T-helper 9 cell (primary cell): ENCODE results near the gene OSBPL6.
"Not testable (repeated sequence)": the region's sequence is repeated elsewhere in the genome, so short reads cannot be mapped to it uniquely, and the experiment has no call there.

Experiments
- DNase-seq: peaks from one replicate; pipeline ENCODE4 v3.0.0-alpha.2; 2020

OSBPL6 gene

DNA sequence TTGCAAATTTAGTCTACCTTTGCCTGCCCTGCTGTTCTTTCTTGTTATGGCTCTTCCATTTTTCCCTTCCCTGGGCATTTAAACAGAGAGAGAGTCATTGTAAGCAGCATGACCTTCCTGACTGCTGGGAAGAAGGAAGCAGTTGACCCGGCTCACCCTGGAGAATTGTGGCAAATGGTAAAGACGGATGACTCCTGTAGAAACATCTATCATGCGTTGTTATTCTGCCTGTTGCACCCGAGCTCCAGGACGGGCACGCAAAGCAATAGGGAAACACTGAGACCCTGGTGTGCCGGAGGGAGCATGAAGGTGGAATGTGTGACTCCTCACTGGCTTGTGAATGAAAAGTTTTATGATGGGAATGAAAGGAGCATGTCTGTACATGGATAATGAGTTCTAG, 113.3 kb downstream of the OSBPL6 start:
- DNase-seq: no peak

DNA sequence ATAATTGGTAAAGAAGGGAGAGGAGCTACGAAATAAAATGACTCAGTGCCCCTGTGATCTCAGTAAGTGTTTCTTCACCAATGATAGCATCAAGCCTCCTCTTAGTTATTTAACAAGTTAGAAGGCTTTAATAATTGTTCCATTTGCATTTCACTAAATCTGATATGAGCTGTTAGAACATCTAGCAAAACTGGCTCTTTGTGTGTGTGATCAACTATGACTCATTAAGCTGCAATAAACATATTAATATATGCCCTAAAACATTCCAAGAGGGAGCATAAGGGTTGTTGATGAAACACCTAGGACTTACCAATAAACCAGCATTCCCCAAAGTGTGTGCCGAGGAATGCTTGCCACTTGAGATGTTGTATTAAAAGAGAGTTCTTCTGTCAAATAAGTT, 115.2 kb downstream of the OSBPL6 start:
- DNase-seq: no peak

GRCh38 chr2:178315078-178315477, 120.8 kb downstream of the OSBPL6 start:
- no peak for DNase-seq

DNA sequence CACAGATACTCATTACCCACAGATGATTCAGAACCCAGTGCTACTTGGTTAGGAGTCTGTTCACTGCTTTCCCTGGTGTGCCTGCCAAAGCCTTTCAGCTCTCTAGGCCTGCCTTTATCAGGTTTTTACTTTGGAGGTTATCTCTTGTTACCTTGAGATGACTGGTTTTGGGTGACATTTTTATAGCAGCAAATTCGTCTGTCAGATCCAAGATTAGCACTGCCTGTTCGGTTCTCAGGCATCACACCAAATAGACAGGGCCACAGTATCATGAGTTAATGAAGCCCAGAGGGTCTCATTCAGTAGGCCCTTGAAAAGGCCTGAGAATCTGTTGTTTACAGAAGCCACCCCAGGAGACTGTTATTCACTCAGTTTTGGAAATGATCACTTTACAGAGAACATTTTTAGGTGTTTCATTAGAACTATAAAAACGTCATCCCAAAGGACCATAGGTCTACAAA, 121.2 kb downstream of the OSBPL6 start:
- no peak for DNase-seq

- DNase-seq: no peak
Measured at GRCh38 chr2:178317811-178318210, 123.5 kb downstream of the OSBPL6 start.

DNA sequence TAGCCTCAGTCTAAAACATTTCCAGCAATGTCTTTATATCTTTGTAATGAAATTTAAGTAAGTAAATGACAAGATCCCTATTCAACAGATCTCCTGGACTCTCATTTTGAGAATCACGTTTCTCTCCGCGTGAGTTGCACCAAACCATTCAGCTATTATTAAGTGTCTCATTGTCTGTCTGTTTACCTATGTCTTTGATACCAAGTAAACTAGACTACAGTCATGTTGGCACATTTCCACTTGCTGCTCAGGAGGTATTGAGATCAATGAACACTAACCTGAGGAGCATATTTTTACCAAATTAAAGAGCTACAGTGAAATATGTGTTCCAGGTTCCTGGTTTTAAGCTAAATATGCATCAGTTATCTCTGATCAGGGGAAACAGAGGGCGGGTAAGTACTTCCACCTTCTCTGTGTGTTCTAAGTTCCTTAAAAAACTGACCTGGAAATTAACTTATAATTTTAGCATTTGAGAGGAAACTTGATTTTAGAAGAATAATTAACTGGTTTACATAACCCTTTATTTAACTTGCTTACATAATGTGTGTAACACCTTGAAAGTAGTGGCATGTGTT, 125.8 kb downstream of the OSBPL6 start:
- no peak for DNase-seq

- no peak for DNase-seq
Measured at GRCh38 chr2:178322068-178322467, 127.8 kb downstream of the OSBPL6 start.

- not testable (repeated sequence) for DNase-seq
Measured at GRCh38 chr2:178323331-178323730, 129.0 kb downstream of the OSBPL6 start.

GRCh38 chr2:178324077-178324476, 129.8 kb downstream of the OSBPL6 start:
- no peak for DNase-seq

DNA sequence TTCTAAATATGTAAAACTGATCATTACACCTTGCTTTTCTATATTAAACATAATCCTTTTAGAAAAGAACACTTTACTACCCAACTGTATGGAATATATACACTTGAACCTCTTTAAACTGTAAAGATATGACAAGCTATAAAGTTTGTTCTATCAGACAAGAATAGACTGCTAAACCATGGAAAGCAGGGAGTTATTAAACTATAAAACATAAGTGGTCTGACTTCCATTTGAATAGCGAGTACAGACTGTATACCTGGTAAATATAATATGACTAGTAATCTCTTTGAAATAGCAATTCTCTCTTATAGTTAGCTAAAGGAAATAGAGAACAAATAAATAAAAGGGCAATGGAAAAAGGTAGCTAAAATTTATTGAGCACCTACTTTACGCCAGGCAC, 131.0 kb downstream of the OSBPL6 start:
- DNase-seq: no peak

DNA sequence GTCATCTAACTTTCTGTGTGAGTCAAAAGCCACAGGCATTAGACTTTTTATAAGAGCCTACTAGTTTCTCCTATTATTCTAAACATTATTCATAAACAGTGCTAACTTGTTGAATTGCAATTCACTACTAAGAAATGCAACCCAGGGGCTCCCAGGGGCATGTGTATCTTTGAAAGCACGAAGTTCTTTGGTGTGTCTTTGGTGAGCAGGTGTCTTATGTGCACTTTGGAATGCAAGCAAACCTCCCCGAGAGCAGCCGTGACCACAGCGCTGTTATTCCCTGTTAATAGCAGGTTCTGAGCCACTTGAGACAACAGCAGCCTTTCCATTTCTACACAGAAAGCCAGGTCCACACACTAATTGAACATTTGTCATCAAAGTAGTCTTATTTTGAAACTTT, 133.2 kb downstream of the OSBPL6 start:
- no peak for DNase-seq

GRCh38 chr2:178328037-178328436, 133.7 kb downstream of the OSBPL6 start:
- DNase-seq: no peak

DNA sequence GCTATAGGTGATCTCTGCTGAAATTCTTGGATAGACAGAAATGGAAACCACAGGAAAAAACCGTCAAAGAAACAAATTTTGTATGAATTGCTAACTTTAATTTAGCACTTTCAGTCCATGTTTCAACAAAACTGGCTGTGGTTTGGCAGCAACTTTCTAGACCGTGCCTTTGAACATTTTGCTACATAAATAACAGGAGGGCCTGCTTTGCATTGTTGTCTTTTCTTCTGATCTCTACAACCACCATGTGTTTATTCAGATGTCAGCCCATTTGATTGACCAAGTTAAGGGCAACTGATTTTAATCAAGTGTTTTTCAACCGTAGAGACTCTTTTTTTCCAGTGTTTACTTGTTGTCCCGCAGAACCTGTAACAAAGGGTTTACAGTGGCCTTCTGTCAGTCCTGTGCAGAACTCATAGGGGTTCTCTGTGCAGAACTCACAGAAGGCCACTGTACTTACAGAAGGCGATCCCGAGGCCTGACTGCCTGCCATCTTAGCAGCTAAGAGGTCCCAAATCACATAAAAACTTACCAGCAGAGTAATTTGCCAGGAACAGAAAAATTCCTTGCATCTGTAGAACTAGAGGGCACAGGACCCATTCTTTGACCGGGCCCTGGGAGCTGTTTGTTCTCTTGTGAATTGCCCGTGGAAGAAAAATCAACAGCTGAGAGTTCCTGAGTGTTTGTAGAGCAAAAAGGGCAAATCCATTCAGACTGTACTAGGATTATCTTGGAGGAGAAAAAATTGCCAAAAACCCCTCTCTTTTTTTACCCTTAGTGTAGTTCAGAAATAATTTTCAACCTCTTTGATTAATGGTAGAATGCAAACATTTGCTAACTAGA, 136.1 kb downstream of the OSBPL6 start:
- DNase-seq: no peak

DNA sequence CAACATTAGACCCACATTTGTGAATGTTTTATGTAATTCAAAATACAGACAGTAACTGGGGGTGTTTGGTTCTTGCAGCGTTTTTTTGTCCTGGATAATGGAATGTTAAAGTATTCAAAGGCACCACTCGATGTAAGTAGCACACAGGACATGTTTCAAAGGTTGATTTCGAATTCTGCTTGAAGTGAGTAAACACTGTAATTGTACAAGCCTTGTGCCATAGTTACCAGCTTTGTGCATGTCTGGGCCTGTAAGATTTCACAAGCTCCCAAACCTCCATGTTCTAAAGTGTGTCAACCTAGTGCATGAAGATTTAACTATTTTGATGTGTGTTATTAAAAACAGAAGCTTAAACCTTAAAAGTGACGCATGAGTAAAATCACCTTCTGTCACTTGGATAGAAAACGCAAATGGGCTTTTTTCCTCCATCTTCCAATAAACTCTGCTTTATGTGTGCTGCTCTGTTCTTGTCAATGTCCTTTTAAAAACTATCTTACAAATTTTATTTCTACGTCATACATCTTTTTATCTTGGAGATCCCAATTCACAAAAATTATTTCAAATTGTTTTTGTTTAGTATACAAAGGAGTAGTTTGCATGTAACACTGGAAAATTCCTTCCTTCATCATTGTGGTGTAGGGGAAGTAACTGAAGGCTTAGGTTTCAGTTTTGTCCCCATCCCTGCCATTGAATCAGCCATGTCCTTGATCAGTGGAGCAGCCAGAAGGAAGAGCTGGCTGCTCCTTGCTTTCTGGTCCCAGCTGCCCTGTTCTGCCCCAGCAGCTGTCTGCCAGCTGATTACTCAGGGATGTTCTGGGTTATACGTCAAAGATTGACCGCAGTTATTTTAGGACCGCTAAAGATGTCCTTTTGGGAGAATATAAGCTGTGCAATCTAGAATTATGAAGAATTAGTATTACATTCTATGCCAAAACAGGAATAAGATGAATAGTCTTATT, 137.4 kb downstream of the OSBPL6 start:
- DNase-seq: no peak

DNA sequence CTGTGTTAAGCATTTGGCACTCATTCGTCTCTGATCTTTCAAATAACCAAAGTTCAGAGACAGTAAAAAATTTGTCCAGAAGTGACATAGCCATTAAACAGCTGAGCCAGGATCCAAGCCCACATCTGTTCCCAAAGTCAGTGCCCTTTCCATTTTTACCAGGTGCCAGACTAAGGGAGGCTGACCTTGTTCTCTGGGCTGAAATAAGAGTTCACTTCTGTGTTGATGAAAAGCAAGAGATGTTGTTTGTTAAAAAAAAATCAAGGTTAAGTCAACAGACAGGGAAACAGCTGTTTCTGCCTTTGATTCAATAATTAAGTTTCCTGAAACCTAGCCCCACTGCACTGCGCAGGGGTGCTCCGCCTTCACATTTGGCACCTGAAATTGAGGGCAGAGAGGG, 139.5 kb downstream of the OSBPL6 start:
- no peak for DNase-seq

DNA sequence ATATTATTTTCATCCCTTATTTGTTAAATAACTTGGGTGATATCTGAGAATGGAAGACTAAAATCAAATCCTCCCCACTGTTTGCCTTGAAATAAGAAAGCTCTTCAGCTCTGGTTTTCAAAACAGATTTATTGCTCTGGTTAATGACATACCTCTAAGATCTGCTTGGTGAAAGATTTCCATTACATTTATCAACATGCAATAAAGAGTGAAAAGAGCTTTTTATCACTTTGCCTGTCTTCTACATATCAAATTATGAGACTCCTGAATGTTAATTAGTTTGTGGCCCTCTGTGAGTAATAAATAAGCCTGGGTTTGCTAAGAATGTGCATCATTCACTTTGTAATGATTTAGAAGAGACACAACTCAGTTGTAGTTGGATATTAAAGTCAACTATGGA, 140.9 kb downstream of the OSBPL6 start:
- DNase-seq: no peak

DNA sequence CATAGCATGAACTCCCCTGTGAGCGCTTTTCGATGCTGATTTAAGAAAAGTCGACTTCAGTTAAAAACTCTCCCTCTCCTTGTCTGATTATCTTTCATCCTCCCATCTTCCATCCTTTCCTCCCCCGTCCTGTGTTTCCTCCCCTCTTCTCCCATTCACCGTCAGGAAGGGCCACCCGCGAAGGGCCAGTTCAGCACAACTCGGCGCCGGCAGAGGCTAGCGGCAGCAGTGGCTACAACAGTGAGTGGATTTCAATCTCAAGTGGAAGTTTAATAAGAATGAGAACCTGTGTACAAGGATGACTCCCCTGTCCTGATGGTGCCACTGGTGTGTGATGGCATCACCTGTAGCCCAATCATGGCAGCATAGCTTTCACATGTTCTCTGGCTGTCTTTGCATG, 149.8 kb downstream of the OSBPL6 start:
- DNase-seq: no peak

GRCh38 chr2:178345951-178346350, 151.6 kb downstream of the OSBPL6 start:
- DNase-seq: no peak

GRCh38 chr2:178350051-178350450, 155.7 kb downstream of the OSBPL6 start:
- DNase-seq: no peak

DNA sequence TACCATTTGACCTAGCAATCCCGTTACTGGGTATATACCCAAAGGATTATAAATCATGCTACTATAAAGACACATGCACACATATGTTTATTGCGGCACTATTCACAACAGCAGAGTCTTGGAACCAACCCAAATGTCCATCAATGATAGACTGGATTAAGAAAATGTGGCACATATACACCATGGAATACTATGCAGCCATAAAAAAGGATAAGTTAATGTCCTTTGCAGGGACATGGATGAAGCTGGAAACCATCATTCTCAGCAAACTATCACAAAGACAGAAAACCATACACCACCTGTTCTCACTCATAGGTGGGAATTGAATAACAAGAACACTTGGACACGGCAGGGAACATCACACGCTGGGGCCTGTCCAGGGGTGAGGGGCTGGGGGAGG, 163.4 kb downstream of the OSBPL6 start:
- not testable (repeated sequence) for DNase-seq

DNA sequence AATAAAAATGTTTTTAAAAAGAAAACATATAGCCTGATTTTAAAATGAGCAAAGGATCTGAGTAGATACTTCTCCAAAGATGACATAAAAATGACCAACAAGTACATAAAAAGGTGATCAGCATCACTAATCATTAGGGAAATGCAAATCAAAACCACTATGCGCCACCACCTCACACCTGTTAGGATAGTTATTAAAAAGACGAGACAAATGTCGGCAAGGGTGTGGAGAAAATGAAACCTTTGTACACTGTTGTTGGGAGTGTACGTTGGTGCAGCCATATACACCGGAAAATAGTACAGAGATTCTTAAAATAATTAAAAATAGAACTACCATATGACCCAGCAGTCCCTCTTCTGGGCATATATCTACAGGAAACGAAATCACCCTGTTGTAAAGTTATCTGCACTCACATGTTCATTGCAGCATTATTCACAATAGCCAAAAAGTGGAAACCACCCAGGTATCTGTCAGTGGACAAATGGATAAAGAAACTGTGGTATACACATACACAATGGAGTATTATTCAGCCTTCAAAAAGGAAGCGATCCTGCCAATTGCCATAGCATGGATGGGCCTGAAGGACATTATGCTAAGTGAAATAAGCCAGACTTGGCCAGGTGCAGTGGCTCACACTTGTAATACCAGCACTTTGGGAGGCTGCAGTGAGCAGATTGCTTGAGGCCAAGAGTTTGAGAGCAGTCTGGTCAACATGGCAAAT, 165.0 kb downstream of the OSBPL6 start:
- no peak for DNase-seq

DNA sequence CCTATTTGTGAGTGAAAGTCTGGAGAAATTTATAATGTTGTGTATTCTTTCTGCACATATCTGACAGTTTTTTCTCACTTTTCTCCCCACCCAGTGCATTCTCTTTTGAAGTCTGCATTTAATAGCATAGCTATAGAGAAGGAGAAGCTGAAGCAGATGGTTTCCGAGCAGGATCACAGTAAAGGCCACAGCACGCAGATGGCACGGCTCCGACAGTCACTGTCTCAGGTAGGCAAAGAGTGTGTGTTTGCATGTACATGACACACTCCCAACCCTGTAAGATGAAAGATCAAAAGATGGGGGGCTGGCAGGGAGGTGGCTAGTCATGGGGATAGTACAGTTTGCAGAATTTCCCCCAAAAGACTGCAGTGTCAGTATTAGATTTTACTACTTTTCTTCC, 167.3 kb downstream of the OSBPL6 start:
- no peak for DNase-seq

- DNase-seq: no peak
Measured at GRCh38 chr2:178363252-178363651, 168.9 kb downstream of the OSBPL6 start.
